ENCODE measurements around the gene PYROXD2. TPM values are rescaled to one million over a fixed set of nuclear protein-coding genes. Genes with fewer than 3 reads are reported as not detected.

PYROXD2 gene
- total and polyA plus RNA-seq, 7 experiments from 2014 or later: 5.6 to 37.1 (median 19.8) TPM

- ChIA-PET POLR2A (no interaction called here), CTCF (interaction anchor here (1.2 kb wide), 1 partner anchor 8 kb away, joined by 3 read pairs; no protein-coding TSS in a partner anchor)
- no peaks in the 10 kb centered on the region for H3K36me3 ChIP-seq (ENCODE audit: control insufficient read depth in 2 of 3, insufficient read depth in 3 of 3, low read length in 3 of 3)
- no peaks in the 10 kb centered on the region for H3K27me3 ChIP-seq (ENCODE audit: control insufficient read depth in 2 of 2, insufficient read depth in 2 of 2, low read length in 2 of 2)
- H3K4me3 Mint-ChIP-seq: no peak overlapping the region
- no peaks in the 10 kb centered on the region for H3K4me1 ChIP-seq (ENCODE audit: control insufficient read depth in 2 of 2, insufficient read depth in 2 of 2, low read length in 2 of 2)
- H3K36me3 Mint-ChIP-seq: no peaks in the 10 kb centered on the region
- H3K9me3 ChIP-seq (ENCODE audit: control insufficient read depth in 2 of 3, low read length in 3 of 3): no peaks in the 10 kb centered on the region
- no peaks in the 10 kb centered on the region for H3K9me3 Mint-ChIP-seq
- intact Hi-C loops (cut with micrococcal nuclease): no loop called here
- no peak overlapping the region for H3K27ac ChIP-seq (ENCODE audit: low read depth, low read length)
- ATAC-seq (no peak), DNase-seq (no peak)
- peak overlapping the region in 1 of 9 donors; percentile 26 for H3K27ac Mint-ChIP-seq
- peaks cover 7 to 25% (median 17%) of the 10 kb centered on the region in 5 donors for H3K27me3 Mint-ChIP-seq
- no peak overlapping the region for H3K4me3 ChIP-seq (ENCODE audit: low read length)
- peaks cover 0 to 1% (median 0%) of the 10 kb centered on the region in 7 donors for H3K4me1 Mint-ChIP-seq
These were observed 44.1 kb upstream of the PYROXD2 start for GRCh38 chr10:98458809-98459784.

- Mint-ChIP-seq H3K4me3 (no peak overlapping the region), H3K36me3 (no peaks in the 10 kb centered on the region), H3K4me1 (peaks cover 0 to 1% (median 0%) of the 10 kb centered on the region in 7 donors), H3K27me3 (peaks cover 7 to 19% (median 14%) of the 10 kb centered on the region in 5 donors), H3K9me3 (no peaks in the 10 kb centered on the region), H3K27ac (peak overlapping the region in 1 of 9 donors; percentile 72)
- no peaks in the 10 kb centered on the region for H3K9me3 ChIP-seq (ENCODE audit: control insufficient read depth in 2 of 3, low read length in 3 of 3)
- intact Hi-C loops (cut with micrococcal nuclease): no loop called here
- no peaks in the 10 kb centered on the region for H3K36me3 ChIP-seq (ENCODE audit: control insufficient read depth in 2 of 3, insufficient read depth in 3 of 3, low read length in 3 of 3)
- no peak overlapping the region for H3K4me3 ChIP-seq (ENCODE audit: low read length)
- ATAC-seq (no peak), DNase-seq (no peak)
- ChIA-PET CTCF (interaction anchor here (1.2 kb wide), 1 partner anchor 10 kb away, joined by 3 read pairs; no protein-coding TSS in a partner anchor), POLR2A (no interaction called here)
- no peak overlapping the region for H3K27ac ChIP-seq (ENCODE audit: low read depth, low read length)
- H3K4me1 ChIP-seq (ENCODE audit: control insufficient read depth in 2 of 2, insufficient read depth in 2 of 2, low read length in 2 of 2): no peaks in the 10 kb centered on the region
- H3K27me3 ChIP-seq (ENCODE audit: control insufficient read depth in 2 of 2, insufficient read depth in 2 of 2, low read length in 2 of 2): no peaks in the 10 kb centered on the region
These were observed 42.7 kb upstream of the PYROXD2 start for GRCh38 chr10:98457721-98458120.

- no peak overlapping the region for H3K4me3 ChIP-seq (ENCODE audit: low read length)
- DNase-seq (no peak), ATAC-seq (no peak)
- H3K36me3 ChIP-seq (ENCODE audit: control insufficient read depth in 2 of 3, insufficient read depth in 3 of 3, low read length in 3 of 3): no peaks in the 10 kb centered on the region
- H3K27me3 Mint-ChIP-seq: peaks cover 7 to 26% (median 17%) of the 10 kb centered on the region in 5 donors
- no peak overlapping the region for H3K4me3 Mint-ChIP-seq
- no peaks in the 10 kb centered on the region for H3K27me3 ChIP-seq (ENCODE audit: control insufficient read depth in 2 of 2, insufficient read depth in 2 of 2, low read length in 2 of 2)
- peaks cover 0 to 1% (median 0%) of the 10 kb centered on the region in 7 donors for H3K4me1 Mint-ChIP-seq
- H3K4me1 ChIP-seq (ENCODE audit: control insufficient read depth in 2 of 2, insufficient read depth in 2 of 2, low read length in 2 of 2): no peaks in the 10 kb centered on the region
- CTCF ChIA-PET: no interaction called here
- no peak overlapping the region for H3K27ac ChIP-seq (ENCODE audit: low read depth, low read length)
- no peaks in the 10 kb centered on the region for H3K36me3 Mint-ChIP-seq
- H3K9me3 Mint-ChIP-seq: no peaks in the 10 kb centered on the region
- intact Hi-C loops (cut with micrococcal nuclease): no loop called here
- POLR2A ChIA-PET: no interaction called here
- H3K27ac Mint-ChIP-seq: no peak overlapping the region
- H3K9me3 ChIP-seq (ENCODE audit: control insufficient read depth in 2 of 3, low read length in 3 of 3): no peaks in the 10 kb centered on the region
These were observed 41.9 kb upstream of the PYROXD2 start for GRCh38 chr10:98456686-98457482.

GRCh38 chr10:98456043-98456570, 41.1 kb upstream of the PYROXD2 start:
- Histone ChIP-seq H3K27me3 (ENCODE audit: control insufficient read depth in 2 of 2, insufficient read depth in 2 of 2, low read length in 2 of 2) (no peaks in the 10 kb centered on the region), H3K4me3 (ENCODE audit: low read length) (no peak overlapping the region), H3K36me3 (ENCODE audit: control insufficient read depth in 2 of 3, insufficient read depth in 3 of 3, low read length in 3 of 3) (no peaks in the 10 kb centered on the region), H3K27ac (ENCODE audit: low read depth, low read length) (no peak overlapping the region), H3K4me1 (ENCODE audit: control insufficient read depth in 2 of 2, insufficient read depth in 2 of 2, low read length in 2 of 2) (no peaks in the 10 kb centered on the region), H3K9me3 (ENCODE audit: control insufficient read depth in 2 of 3, low read length in 3 of 3) (no peaks in the 10 kb centered on the region)
- ATAC-seq: no peak
- Mint-ChIP-seq H3K36me3 (no peaks in the 10 kb centered on the region), H3K27me3 (peaks cover 7 to 27% (median 20%) of the 10 kb centered on the region in 5 donors), H3K4me1 (peaks cover 0 to 1% (median 0%) of the 10 kb centered on the region in 7 donors), H3K27ac (no peak overlapping the region), H3K9me3 (no peaks in the 10 kb centered on the region), H3K4me3 (no peak overlapping the region)
- DNase-seq: no peak
- intact Hi-C loops (cut with micrococcal nuclease): no loop called here
- ChIA-PET CTCF (no interaction called here), POLR2A (no interaction called here)

DNA sequence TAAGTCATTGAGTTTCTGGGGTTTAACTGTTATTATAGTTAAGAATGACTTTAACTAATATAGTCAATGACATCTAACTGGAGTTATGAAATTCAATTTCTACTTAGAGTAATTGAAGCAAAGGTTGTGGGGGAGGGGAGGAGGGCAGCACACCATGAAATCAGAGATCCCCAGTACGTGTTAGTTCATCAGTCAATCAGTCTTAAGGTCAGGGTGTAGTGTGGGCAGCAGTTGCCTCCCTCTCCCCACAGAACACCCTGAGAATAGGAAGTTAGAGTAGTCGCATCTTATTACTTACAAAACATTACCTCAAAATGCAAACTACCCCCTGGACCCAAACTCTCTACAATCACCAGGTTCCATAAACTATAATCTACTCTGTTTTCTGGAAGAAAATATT, 38.7 kb upstream of the PYROXD2 start:
- ChIA-PET POLR2A (no interaction called here), CTCF (no interaction called here)
- no peak for ATAC-seq
- H3K4me3 Mint-ChIP-seq: no peak overlapping the region
- intact Hi-C loops (cut with micrococcal nuclease): no loop called here
- no peak overlapping the region for H3K27ac ChIP-seq (ENCODE audit: low read depth, low read length)
- H3K4me1 Mint-ChIP-seq: peaks cover 0 to 1% (median 0%) of the 10 kb centered on the region in 7 donors
- no peaks in the 10 kb centered on the region for H3K36me3 ChIP-seq (ENCODE audit: control insufficient read depth in 2 of 3, insufficient read depth in 3 of 3, low read length in 3 of 3)
- no peaks in the 10 kb centered on the region for H3K36me3 Mint-ChIP-seq
- no peak overlapping the region for H3K27ac Mint-ChIP-seq
- DNase-seq: no peak
- no peaks in the 10 kb centered on the region for H3K9me3 ChIP-seq (ENCODE audit: control insufficient read depth in 2 of 3, low read length in 3 of 3)
- no peaks in the 10 kb centered on the region for H3K9me3 Mint-ChIP-seq
- no peaks in the 10 kb centered on the region for H3K4me1 ChIP-seq (ENCODE audit: control insufficient read depth in 2 of 2, insufficient read depth in 2 of 2, low read length in 2 of 2)
- no peaks in the 10 kb centered on the region for H3K27me3 ChIP-seq (ENCODE audit: control insufficient read depth in 2 of 2, insufficient read depth in 2 of 2, low read length in 2 of 2)
- H3K27me3 Mint-ChIP-seq: peaks cover 13 to 34% (median 21%) of the 10 kb centered on the region in 5 donors
- H3K4me3 ChIP-seq (ENCODE audit: low read length): no peak overlapping the region

DNA sequence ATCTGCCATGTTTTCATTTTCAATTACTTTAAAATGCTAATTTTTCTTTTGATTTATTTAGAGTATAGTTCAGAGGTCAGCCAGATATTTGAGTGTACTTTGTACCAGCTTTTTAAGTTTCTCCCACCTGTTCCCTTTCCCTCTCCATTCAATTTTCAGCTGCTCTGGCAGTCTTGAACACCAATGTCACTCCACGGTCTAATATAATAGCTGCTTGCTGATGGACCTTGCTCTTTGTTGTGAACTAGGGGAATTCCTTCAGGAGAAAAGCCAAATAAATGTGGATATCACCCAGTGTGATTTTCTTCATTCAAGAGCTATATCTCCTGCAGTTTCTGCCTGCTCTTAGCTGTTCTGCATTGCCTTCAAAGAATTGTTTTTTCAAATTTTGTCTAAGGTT, 35.6 kb upstream of the PYROXD2 start:
- DNase-seq (no peak), ATAC-seq (no peak)
- Histone ChIP-seq H3K27ac (ENCODE audit: low read depth, low read length) (no peak overlapping the region), H3K9me3 (ENCODE audit: control insufficient read depth in 2 of 3, low read length in 3 of 3) (no peaks in the 10 kb centered on the region), H3K36me3 (ENCODE audit: control insufficient read depth in 2 of 3, insufficient read depth in 3 of 3, low read length in 3 of 3) (peaks cover 0 to 5% (median 0%) of the 10 kb centered on the region in 3 experiments), H3K4me1 (ENCODE audit: control insufficient read depth in 2 of 2, insufficient read depth in 2 of 2, low read length in 2 of 2) (peaks cover 7 to 10% of the 10 kb centered on the region in 2 donors), H3K27me3 (ENCODE audit: control insufficient read depth in 2 of 2, insufficient read depth in 2 of 2, low read length in 2 of 2) (no peaks in the 10 kb centered on the region), H3K4me3 (ENCODE audit: low read length) (no peak overlapping the region)
- Mint-ChIP-seq H3K27ac (no peak overlapping the region), H3K9me3 (no peaks in the 10 kb centered on the region), H3K27me3 (peaks cover 6 to 27% (median 10%) of the 10 kb centered on the region in 5 donors), H3K4me3 (peak overlapping the region in 1 of 10 donors; percentile 13), H3K36me3 (no peaks in the 10 kb centered on the region), H3K4me1 (peaks cover 3 to 22% (median 10%) of the 10 kb centered on the region in 7 donors)
- ChIA-PET CTCF (no interaction called here), POLR2A (no interaction called here)
- intact Hi-C loops (cut with micrococcal nuclease): no loop called here
